NCI-H446 treated with DMSO at 0.1 percent for 48 hours (cell line): ENCODE results near the gene SHISA6.
"Not testable (repeated sequence)": the region's sequence is repeated elsewhere in the genome, so short reads cannot be mapped to it uniquely, and the experiment has no call there.

Experiments used
- DNase-seq: peaks from one replicate; lab custom pipeline; 2025; lab: John Stamatoyannopoulos, UW

The SHISA6 gene

GRCh38 chr17:11303773-11304394, 62.9 kb downstream of the SHISA6 start:
- DNase-seq, result no peak

DNA sequence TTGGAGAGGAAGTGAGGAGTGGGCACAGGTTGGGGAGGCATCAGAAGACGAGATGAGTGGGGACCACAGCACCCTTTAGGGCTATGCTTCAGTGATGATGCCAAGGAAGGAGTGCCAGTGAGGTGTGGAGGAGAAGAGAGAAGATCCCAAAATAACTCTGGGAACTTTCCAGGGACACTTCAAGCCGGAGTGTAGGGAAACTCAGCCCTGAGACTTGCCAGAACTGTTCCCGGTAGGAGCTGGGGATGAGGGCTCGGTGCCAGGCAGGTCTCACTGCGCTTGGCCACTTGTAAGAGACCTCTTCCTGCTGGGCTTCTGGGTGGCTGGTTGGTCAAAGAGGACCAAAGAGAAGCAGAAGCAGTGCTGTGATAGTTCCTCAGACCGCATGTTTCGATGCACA, 63.6 kb downstream of the SHISA6 start:
- no peak for DNase-seq

DNA sequence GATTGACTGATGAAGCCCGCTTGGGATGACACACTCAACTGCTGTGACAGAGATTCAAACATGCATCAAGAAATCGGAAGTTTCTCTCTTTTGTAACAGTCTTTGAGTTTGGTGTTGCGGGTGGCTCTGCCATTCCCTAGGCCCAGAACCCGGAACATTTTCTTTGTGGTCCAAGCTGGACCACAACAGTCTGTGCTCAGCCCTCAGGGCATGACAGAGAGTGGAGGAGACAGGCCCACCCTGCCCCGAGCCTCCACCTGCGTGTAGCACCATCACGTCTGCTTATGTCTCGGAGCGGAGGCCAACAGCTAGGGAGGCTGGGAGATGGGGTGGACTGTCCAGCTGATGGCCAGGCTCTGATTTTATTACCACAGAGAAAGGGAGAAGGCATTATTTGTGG, 64.5 kb downstream of the SHISA6 start:
- DNase-seq, result no peak

- no peak for DNase-seq
Observed at GRCh38 chr17:11308531-11308930, 67.5 kb downstream of the SHISA6 start.

GRCh38 chr17:11309033-11309432, 68.0 kb downstream of the SHISA6 start:
- no peak for DNase-seq

DNA sequence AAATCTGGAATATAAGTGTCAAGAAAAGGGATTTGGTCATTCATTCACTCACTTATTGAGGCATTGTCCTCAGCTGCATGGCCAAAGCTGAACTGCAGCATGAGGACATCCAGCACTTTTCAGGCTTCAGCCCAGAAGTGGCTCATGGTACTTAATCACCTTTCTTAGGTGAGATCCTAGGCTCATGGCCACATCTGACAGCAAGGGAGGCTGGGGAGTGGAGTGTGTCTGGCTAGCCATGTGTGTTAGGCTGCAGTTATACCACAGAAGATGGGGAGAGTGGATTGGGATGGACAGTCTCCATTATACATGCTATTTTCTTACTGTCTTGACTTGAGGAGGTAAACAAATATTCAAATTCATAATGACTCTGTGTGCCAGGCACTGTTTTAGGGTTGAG, 68.8 kb downstream of the SHISA6 start:
- DNase-seq, result no peak

GRCh38 chr17:11316451-11316850, 75.4 kb downstream of the SHISA6 start:
- DNase-seq, result not testable (repeated sequence)

DNA sequence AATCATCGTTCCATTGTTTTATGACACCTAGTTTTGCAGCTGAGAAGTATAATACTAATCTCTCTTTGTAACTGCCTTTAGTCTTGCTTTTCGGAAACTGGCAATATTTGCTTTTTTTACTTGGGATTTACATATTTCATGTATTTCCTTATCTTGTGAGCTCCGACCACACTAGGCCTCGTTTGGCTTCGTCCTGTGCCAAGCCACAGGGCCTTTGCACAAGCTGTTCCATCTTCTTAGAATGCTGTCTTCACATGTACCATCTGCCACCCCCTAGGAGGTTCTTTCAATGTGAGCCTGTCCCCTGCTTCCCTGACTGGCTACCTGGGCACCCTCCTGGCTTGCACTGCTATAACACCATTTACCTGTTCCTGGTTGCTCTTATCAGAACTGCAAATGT, 77.2 kb downstream of the SHISA6 start:
- DNase-seq, result no peak

DNA sequence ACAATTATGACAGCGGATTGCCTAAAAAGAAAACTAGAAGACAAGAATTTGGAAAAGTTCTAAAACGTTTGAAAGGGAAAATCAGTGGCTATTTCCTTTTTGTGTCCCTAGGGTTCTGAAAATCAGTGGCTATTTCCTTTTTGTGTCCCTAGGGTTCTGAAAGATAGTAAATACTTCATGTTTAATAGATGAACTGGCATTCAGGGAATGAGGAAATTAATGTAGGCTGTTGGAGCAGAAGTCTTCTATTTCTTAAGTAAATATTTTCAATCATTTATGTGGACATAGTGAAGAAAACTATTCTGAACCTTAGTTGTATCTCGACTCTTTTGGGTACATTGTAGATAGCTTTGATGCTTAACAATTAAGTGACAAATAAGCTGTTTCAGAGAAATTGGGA, 78.9 kb downstream of the SHISA6 start:
- no peak for DNase-seq

DNA sequence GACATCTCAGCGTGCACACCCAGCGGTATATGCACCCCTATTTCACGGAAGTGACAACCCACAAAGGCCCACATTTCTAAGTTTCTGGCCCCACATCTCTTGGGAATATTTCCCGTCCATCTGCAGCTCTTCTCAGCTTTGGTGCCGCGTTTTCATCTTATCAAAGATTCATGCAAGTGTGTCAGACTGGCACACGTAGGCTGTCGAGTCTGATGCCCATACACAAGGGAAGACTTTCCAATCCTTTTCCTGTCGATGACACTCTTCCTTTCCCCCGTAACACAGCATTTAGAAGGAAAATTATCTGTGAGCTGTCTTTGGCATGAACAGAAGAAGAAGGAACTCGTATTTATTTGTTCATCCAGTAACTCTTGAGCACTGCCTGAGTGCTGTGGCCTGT, 83.0 kb downstream of the SHISA6 start:
- no peak for DNase-seq

DNA sequence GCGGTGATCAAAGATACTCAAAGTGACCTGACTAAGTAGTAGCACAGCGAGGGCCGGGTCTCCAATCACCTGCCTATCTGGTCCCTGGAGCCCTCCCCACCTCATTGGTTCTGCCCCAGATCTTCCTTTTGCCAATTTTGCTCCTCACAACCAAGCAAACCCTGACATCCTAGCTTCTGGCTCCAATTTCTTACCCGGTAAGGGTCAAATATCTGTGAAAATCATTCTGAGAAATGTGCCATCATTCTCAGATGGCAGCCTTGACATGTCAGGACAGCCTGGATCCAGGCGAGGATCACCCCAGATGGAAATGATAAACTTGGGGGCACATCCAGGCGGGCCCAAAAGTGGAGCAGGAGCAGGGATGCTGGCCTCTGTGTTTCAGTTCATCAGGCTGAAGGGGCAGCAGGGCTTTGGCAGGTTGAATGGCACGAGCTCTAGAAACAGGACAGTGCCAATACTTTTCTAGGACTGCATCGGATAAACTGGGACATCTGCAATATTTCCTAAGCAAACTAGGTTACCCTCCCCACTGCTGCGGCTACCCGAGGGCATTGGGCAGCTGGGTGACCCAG, 83.9 kb downstream of the SHISA6 start:
- DNase-seq, result no peak

DNA sequence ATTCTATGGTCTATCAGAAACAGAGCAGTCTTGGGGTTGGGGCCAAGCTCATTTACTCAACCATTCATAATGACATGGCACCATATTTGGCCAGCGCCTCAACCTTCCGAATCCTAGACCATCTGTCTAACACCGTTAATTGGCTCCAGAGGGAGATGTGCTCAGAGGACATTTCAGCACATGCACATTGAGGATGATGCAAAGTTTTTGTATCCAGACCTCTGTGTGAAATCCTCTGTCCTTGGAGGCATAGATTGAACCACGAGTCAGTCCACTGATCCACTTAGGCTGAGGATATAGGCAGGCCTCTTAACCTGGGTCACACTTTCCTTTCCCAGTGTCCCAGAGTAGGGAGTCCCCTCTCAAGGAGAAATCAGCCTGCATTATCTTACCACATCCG, 85.5 kb downstream of the SHISA6 start:
- no peak for DNase-seq

DNA sequence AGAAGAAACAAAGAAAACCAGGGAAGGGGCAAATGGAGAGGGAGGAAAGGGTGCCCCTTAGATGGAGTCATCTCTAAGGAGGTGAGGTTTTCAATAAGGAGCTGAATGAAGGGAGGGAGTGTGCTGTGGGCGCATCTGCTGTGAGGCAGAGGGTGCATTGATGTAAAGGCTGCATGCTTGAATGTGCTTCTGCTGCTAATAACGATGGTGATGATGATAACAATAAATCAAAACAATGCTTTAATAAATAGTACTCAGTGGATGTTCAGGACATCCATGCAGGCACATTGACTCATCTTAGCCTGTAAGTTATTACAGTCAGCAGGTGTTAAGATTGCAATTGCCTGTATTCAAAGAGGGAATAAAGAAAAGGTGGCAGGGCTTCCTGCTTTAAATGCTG, 87.8 kb downstream of the SHISA6 start:
- DNase-seq, result no peak

DNA sequence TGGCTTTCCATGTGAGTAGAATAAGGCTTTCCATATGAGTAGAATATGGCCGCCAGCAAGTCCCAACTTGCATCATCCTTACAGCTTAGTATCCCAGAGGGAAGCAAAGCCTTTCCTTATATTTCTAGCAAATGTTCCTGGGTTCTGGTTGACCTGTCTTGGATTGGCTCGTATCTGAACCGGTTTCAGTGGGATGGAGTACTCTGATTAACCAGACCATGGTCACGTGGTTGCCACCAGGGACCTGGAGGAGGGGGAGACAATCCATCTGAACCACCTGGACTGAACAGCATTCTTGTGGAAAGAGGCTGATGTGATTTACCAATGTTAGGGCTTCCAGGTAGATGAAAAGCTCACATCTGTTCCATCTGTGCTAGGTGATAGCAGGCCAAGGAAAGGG, 89.0 kb downstream of the SHISA6 start:
- no peak for DNase-seq

- no peak for DNase-seq
Observed at GRCh38 chr17:11330826-11331225, 89.8 kb downstream of the SHISA6 start.

DNA sequence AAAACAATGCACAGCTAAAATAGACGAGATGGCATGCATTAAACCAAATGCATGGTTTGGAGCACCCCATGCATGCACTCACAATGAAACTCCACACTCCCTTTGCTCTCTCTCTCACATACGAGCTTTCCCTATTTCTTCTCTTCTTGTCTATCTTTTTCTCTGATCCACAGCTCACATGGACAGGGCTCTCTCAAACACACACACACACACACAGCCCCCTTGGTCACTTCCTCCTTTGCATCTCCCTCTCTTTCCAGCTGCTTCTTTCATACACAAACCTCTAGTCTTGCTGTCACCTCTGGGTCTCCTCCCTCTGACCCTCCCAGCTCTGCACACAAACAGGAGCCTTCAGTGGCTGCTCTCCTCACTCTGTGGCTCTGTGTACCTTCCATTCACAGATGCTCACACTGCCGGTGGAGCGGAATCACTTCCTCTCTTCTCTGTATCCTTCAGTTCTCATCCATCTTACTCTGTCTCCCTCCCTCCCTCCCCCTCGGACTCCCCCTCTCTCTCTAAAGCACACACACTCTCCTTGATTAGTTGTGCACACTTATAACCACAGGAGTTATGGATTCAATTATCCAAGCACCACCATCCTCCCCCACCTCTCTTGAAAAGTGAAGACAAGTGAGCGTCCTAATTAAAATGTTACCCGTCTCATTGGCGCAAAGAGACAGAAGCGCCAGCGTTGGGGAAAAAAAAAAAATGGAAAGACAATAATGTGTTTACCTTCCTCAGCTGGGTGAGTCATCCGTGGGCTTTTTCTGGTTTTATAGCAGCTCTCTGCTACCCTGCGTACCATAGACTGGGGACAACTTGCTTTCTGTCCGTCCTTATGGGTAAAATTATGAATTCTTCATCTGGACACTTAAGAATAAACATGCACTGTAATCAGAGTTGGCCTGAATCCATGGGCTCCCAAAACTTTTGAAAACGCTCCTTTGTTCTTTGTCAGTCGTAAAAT, 90.8 kb downstream of the SHISA6 start:
- DNase-seq, result no peak

GRCh38 chr17:11332706-11333105, 91.7 kb downstream of the SHISA6 start:
- no peak for DNase-seq

DNA sequence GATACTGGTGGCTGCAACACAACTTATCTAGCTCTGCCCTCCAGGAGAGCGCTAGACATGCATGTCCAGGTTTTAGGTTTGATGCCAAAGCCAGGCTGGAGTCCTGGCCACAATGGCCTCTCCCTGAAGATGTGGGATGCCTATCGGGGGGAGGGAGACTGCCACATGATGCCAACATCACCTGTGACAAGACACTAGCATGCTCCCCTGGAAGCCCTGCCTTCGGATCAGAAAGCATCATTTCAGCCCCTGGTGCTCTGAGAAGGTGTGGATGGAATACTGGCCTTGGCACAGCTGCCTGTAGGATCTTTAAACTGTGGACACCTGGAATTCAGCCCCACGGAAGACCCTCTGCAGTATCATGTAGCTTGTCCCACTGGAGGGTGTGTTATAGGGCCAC, 93.5 kb downstream of the SHISA6 start:
- DNase-seq, result no peak

DNA sequence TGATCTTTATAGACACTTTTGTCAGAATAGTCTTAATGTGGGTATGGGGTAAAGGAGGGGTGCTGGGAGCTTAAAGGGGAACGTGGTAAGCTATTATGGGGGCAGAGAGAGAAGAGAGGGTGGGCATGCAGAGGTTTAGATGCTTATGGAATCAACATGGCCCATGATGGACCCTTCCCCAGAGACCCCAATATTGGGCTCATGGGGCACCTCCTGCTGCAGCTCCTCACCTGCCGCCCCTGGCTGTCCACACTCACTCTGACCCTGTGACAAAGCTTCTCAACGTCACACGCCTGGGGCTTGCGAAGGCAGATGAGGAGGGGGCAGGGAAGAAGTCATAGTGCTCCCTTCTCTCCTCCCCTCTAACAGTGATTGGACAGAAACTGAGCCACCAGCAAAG, 95.3 kb downstream of the SHISA6 start:
- DNase-seq, result no peak

- no peak for DNase-seq
Observed at GRCh38 chr17:11340803-11341202, 99.8 kb downstream of the SHISA6 start.

- DNase-seq, result no peak
Observed at GRCh38 chr17:11342138-11342537, 101.1 kb downstream of the SHISA6 start.

- no peak for DNase-seq
Observed at GRCh38 chr17:11349106-11349505, 108.1 kb downstream of the SHISA6 start.

DNA sequence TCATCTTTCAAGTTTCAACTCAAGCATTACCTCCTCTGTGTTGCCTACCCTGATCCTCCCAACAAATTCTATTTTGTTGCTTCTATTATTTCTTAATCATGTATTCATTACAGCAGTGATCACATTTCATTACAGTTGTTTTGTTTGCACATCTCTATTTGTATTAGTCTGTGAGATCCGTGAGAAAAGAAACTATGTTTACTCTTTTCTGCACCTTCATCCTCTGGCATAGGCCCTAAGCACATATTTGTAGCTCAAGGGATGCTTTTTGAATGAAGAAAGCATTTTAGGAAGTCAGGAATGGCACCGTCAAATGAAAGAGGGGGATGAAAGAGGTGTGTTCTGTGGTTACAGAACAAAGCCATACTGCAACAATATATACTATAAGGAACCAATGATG, 110.5 kb downstream of the SHISA6 start:
- no peak for DNase-seq
